D721Med (cell line): ENCODE data around the gene NUAK2.

Experiments used
- DNase-seq: peaks from one replicate; pipeline ENCODE4 v3.0.0; 2011; ENCODE audit warnings: low spot score; ENCODE audit not compliant: insufficient read length
- FAIRE-seq: peaks from 2 replicates; lab custom pipeline; 2011; peaks lifted over from hg19 to GRCh38; lab: Jason Lieb, UNC
- TF ChIP-seq, protein P1 (sequence below): IDR thresholded peaks from 2 replicates; pipeline ENCODE4 v1.5.1; 2012; ENCODE audit warnings: mild to moderate bottlenecking, control low read depth; ENCODE audit not compliant: insufficient read depth; ENCODE audit errors: missing control alignments

Gene NUAK2

DNA sequence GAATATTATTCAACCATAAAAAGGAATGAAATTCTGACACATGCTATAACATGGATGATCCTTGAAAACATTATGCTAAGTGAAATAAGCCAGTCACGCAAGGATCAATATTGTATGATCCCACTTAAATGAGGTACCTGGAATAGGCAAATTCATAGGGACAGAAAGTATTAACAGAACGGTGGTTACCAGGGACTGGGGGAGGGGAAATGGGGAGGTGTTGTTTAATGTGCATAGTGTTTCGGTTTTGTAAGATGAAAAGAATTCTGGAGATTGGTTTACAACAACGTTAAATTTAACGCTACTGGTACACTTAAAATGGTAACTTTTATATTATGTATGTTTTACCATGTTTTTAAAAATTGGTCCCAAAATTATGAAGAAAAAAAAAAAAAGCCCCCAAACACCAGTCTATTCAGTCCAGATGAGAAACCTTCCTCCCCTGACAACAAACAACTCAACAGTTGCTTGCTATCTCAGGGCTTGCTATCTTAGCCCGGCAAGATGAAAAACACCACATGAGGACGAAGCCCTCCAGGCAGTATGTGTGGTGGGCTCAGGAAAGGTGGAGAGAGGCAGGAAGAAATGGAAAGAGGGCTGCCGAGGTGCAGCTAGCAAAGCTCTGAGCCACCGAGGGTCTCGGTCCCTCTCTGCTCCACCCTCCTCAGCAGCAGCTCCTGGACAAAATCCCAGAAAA is 8.5 kb downstream of the NUAK2 start:
- no peak for DNase-seq
- no peak for FAIRE-seq
- TF ChIP-seq, protein P1, sequence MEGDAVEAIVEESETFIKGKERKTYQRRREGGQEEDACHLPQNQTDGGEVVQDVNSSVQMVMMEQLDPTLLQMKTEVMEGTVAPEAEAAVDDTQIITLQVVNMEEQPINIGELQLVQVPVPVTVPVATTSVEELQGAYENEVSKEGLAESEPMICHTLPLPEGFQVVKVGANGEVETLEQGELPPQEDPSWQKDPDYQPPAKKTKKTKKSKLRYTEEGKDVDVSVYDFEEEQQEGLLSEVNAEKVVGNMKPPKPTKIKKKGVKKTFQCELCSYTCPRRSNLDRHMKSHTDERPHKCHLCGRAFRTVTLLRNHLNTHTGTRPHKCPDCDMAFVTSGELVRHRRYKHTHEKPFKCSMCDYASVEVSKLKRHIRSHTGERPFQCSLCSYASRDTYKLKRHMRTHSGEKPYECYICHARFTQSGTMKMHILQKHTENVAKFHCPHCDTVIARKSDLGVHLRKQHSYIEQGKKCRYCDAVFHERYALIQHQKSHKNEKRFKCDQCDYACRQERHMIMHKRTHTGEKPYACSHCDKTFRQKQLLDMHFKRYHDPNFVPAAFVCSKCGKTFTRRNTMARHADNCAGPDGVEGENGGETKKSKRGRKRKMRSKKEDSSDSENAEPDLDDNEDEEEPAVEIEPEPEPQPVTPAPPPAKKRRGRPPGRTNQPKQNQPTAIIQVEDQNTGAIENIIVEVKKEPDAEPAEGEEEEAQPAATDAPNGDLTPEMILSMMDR = no peak

- no peak for DNase-seq
- FAIRE-seq = no peak
- TF ChIP-seq, protein P1 = no peak
Measured at GRCh38 chr1:205310976-205311704, 10.4 kb downstream of the NUAK2 start.

- FAIRE-seq (no peak), DNase-seq (no peak)
- TF ChIP-seq, protein P1 = no peak
Measured at GRCh38 chr1:205309741-205310140, 11.8 kb downstream of the NUAK2 start.

DNA sequence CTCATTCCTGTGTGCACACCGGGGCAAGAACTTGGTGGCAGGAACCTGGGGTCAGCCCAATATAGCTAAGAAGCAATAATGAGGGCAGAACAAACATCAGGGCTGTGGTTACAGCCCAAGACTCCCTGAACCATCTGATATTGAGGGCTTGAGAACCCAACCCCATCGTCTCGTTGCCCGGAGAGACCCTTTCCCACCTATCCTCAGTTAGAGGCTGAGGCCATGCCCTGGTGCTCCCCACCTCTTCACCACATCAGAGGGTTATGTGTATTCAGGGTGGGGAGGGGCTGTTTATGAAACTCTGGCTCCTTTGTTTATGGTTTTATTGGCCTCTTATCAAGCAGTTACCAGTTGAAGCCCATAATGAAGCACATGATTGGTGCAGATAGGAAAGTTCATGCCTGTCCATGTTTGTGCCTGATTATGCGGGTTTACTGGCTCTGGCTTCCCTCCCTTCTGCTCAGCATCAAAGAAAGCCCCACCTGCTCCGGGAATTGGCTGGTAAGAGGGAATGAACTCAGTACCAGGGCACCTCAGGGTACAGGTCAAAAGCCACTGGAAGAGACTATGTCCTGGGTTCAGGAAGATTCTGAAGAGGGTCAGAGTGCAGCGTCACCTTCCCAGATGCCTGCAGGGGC is 14.5 kb downstream of the NUAK2 start:
- TF ChIP-seq, protein P1 = no peak
- FAIRE-seq (no peak), DNase-seq (no peak)

DNA sequence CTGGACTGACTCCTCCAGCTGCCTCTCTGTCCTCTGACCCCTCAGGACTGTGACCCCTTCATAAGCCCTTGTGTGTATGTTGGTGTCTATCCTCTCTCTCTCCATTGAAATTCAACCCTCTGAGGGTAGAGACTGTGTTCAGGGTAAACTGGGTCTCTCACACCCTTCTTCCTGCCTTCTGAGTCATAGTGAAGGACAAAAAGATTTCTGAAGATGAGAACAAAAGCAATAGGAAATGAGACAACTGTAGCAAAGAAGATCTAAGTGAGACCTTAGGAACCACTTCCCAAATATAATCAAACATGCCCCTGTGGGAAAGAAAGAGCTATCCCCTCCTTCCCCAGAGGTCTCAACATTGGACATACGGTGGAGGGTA is 16.9 kb downstream of the NUAK2 start:
- FAIRE-seq (no peak), DNase-seq (no peak)
- TF ChIP-seq, protein P1 = no peak

GRCh38 chr1:205304046-205304694 is 17.4 kb downstream of the NUAK2 start:
- no peak for FAIRE-seq
- TF ChIP-seq, protein P1 = no peak

More at GRCh38 chr1:205304046-205304694, 17.4 kb downstream of the NUAK2 start:
- no peak for DNase-seq
